Coronary artery (tissue), 2 donors: Measurements from ENCODE around the gene DNER.
A peak's percentile ranks its signal among the peaks of the same experiment; 100 is the strongest.

ENCODE experiments used
- DNase-seq: peaks from one replicate; pipeline ENCODE4 v3.0.0-alpha.2; 2017; ENCODE audit warnings: low spot score
- H3K27ac ChIP-seq, 2 donors: fragments of 200-600 bp; sonication (generic); one replicate each; pipeline ENCODE4 v1.5.1; 2016 to 2019
- H3K4me3 ChIP-seq: fragments of 200-600 bp; sonication (generic); 2 replicates; pipeline ENCODE4 v1.5.1; 2016; ENCODE audit warnings: mild to moderate bottlenecking, moderate library complexity
- TF ChIP-seq, protein P1 (sequence below): fragments of 200-600 bp; sonication (generic); IDR thresholded peaks from one replicate; pipeline ENCODE4 v1.5.1; 2019; ENCODE audit warnings: antibody characterized with exemption

DNER gene

DNA sequence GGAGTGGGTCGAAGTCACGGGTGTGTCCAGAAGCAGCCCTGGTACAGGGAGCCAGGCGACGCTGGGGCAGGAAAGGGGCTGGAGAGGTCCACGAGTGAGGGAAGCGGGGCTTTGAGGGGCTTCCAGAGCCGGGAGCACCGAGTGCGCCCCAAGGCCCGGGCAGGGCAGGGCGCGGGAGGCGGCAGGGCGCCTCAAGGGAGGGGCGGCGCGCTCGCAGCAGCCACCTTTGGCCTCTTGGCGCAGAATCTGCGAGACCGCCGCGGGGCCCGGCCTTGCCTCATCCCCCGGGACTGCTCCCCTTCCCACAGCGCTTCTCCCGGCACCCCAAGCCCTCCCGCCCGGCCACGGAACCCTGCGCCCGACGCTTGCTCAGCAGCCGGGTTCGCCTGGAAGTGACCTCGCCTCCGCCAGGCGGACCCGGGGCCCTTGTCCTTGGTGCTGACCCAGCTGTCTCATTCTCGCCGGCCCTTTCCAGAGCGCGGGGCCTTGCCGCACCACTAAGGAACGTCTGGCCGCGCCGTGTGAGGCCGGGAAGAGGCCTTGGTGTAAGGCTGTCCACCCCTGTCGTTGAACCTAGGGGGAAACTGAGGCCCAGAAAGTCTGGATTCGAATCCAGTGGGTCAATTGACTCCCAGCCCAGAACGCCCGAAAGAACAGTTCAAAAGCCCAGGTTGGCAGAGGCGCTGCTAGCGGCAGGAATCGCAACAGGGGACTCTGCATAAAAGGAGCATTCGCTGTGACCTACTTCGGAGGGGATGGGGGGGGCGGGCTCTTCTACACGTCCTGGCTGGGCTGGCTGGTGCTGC, 584 bp upstream of the DNER start:
- DNase-seq = no peak
- Histone ChIP-seq H3K27ac (no peak overlapping the region), H3K4me3 (peak overlapping the region; percentile 69)
- TF ChIP-seq, protein P1, sequence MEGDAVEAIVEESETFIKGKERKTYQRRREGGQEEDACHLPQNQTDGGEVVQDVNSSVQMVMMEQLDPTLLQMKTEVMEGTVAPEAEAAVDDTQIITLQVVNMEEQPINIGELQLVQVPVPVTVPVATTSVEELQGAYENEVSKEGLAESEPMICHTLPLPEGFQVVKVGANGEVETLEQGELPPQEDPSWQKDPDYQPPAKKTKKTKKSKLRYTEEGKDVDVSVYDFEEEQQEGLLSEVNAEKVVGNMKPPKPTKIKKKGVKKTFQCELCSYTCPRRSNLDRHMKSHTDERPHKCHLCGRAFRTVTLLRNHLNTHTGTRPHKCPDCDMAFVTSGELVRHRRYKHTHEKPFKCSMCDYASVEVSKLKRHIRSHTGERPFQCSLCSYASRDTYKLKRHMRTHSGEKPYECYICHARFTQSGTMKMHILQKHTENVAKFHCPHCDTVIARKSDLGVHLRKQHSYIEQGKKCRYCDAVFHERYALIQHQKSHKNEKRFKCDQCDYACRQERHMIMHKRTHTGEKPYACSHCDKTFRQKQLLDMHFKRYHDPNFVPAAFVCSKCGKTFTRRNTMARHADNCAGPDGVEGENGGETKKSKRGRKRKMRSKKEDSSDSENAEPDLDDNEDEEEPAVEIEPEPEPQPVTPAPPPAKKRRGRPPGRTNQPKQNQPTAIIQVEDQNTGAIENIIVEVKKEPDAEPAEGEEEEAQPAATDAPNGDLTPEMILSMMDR = no peak

DNA sequence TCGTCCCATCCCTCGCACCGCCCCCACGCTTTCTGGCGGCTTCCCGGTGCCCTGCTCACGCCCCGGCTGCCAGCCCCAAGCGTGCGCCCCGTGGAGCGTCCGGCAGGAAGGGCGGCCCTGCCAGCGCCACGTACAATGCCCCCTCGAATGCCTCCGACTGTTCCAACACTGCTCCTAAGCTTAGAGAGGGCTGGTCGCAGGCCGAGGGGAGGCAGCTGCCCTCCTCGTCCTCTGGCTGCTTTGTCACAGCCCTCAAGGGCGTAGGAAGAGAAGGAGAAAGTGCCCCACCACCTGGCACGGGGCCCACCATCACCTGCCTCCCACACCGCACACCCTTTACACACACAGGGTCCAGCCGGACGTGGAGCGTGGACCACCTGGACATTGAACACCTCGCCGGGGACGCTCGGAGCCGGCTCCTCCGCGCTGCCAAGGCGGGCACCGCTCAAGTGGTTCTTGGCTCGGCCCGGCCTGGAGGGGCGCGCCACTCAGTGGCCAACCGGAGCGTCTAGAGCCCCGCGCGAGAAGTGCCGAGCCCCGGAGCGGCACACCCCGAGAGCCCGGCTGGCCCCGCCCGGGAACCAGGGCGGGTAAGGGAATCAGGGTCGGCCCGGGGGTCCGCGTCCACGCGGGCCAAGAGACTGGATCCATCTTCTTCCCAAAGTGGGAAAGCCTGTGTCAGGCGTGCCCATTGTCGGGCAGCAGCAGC, 830 bp downstream of the DNER start:
- TF ChIP-seq, protein P1 = no peak
- Histone ChIP-seq H3K4me3 (peak overlapping the region; percentile 69), H3K27ac (no peak overlapping the region)
- no peak for DNase-seq

DNA sequence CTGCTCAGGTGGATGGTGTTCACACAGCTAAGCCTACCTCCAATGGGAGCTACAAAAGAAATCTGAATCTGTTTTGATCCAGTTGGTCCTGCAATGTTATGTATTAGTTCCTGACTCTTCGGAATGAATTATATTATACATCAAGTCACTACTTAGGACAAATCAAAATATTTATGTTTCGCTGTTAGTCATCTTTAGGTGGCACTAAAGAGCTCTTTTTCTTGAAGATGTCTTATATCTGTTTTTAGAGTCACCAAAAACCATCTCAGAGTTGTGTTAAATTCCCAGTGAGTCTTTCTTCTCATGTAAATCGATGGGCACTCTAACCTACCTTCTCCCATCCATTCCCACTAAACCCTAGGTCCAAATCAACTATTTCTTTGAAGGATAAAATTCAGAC, 2.2 kb downstream of the DNER start:
- TF ChIP-seq, protein P1 = no peak
- no peak overlapping the region for H3K27ac ChIP-seq
- H3K4me3 ChIP-seq = no peak overlapping the region
- DNase-seq = no peak

DNA sequence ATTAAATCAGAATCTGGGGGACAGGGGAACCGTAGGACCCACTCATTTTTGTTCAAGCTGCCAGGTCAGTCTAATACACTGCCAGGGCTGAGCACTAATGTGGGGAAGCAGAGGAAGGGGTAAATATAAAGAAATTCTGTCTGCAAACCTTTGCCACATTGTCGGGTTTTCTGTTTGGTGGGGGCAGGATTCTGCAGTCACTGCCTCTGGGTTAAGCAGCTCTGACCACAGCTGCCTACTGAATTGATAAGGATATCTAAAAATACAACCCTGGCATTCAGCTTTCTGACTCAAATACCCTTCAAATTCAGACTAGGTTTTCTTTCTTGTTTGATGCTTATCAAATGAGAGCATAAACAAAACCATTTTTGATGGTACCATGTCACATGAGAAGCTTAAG, 6.0 kb downstream of the DNER start:
- no peak overlapping the region for H3K4me3 ChIP-seq
- TF ChIP-seq, protein P1 = no peak
- H3K27ac ChIP-seq = no peak overlapping the region
- DNase-seq = no peak

DNA sequence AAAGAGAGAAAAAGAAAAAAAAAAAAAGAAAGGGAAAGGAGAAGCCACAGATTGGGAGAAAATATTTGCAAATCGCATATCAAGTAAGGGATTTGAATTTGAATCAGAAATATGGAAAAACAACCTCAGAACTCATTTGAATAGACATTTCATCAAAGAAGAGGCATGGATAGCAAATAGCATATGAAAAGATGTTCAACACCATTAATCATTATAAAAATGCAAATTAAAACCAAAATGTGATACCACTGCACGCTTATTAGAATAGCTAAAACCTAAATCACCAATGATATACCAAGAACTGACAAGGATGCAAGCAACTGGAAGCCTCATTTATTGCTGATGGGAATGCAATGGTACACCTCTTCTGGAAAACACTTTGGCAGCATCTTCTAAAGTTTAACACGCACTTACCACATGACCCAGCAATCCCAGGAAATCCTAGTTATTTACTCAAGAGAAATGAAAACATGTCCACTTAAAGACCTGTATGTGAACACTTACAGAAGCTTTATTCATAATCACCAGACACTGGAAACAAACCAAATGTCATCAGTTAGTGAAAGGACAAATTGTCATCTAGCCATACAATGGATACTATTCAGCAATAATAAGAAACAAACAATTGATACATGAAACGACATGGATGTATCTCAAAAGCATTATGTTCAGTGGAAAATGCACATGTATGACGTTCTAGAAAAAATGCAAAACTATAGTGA, 10.3 kb downstream of the DNER start:
- Histone ChIP-seq H3K4me3 (no peak overlapping the region), H3K27ac (no peak overlapping the region)
- TF ChIP-seq, protein P1 = no peak
- DNase-seq = no peak

DNA sequence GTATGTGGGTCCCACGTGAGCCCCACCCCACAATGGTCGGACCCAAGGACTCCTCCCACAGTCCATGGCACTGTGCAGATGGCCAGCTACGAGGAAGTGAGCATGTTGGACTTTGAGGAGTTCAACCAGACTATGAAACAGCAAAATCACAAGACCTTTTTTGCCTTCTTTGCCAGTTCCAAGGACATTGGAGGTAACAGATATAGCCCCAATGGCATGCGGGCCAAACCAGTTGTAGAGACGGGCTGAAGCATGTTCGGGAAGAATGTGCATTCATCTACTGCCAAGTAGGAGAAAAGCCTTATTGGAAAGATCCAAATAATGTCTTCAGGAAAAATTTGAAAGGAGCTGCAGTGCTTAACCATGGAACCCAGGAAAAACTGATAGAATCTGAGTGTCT, 12.6 kb downstream of the DNER start:
- no peak overlapping the region for H3K27ac ChIP-seq

More for the DNA sequence above, 12.6 kb downstream of the DNER start:
- DNase-seq = no peak
- H3K4me3 ChIP-seq = no peak overlapping the region
- TF ChIP-seq, protein P1 = no peak
